Vagina (tissue), 2 donors: ENCODE results near the gene KIF1A. TPM values are rescaled to one million over a fixed set of nuclear protein-coding genes. Genes with fewer than 3 reads are reported as not detected.

Experiments used
- DNase-seq, 2 donors: peaks; one replicate each; pipeline ENCODE4 v3.0.0-alpha.2; 2017; ENCODE audit errors: extremely low spot score in 2 of 2
- H3K27ac ChIP-seq: fragments of 200-600 bp; sonication (generic); one replicate; pipeline ENCODE4 v1.5.1; 2019
- H3K27me3 ChIP-seq: fragments of 200-600 bp; sonication (generic); one replicate; pipeline ENCODE4 v1.5.1; 2019
- H3K36me3 ChIP-seq, 2 donors: fragments of 200-600 bp; sonication (generic); one replicate each; pipeline ENCODE4 v1.5.1; 2017 to 2019
- H3K4me1 ChIP-seq: fragments of 200-600 bp; sonication (generic); one replicate; pipeline ENCODE4 v1.5.1; 2019
- H3K4me3 ChIP-seq, 2 donors: fragments of 200-600 bp; sonication (generic); 1 replicate in 1 of 2; 2 replicates in 1 of 2; pipeline ENCODE4 v1.5.1; 2016 to 2019
- H3K9me3 ChIP-seq: fragments of 200-600 bp; sonication (generic); one replicate; pipeline ENCODE4 v1.5.1; 2019
- CTCF ChIP-seq, 3 experiments: fragments of 450-650 bp in 2 of 3; fragments of 200-600 bp in 1 of 3; sonication (generic) in 1 of 3; IDR thresholded peaks; one replicate each; pipeline ENCODE4 v1.5.1; 2017 to 2019; ENCODE audit warnings: antibody characterized with exemption in 3 of 3, mild to moderate bottlenecking in 2 of 3, moderate library complexity in 2 of 3
- POLR2A ChIP-seq, 2 donors: fragments of 450-650 bp; IDR thresholded peaks; one replicate each; pipeline ENCODE4 v1.6.1; 2017; ENCODE audit warnings: antibody characterized with exemption in 2 of 2, mild to moderate bottlenecking in 2 of 2, moderate library complexity in 2 of 2
- POLR2AphosphoS5 ChIP-seq, 2 donors: sonication (generic); formaldehyde crosslinking; IDR thresholded peaks; one replicate each; pipeline ENCODE4 v1.9.0; 2017; ENCODE audit warnings: antibody characterized with exemption in 2 of 2, mild to moderate bottlenecking in 2 of 2, low read depth in 1 of 2; ENCODE audit not compliant: insufficient read depth in 1 of 2
- intact Hi-C: fragments of 100-400 bp; cut with DNase I; formaldehyde crosslinking; loops from one replicate; pipeline ENCODE4 v1.15.1; 2023
- total RNA-seq: library from RNA; depleted of rRNA; stranded (reverse); fragments of >200 nt; gene quantifications from one replicate; pipeline ENCODE4 v1.2.3, GENCODE V29; 2016

KIF1A gene
- total RNA-seq, 1 donor from 2014 or later, result 6.1 TPM

- intact Hi-C loops, result no loop called here
- Histone ChIP-seq H3K4me3 (no peak overlapping the region), H3K36me3 (no peaks in the 10 kb centered on the region), H3K27me3 (no peaks in the 10 kb centered on the region), H3K27ac (no peak overlapping the region), H3K4me1 (no peaks in the 10 kb centered on the region), H3K9me3 (no peaks in the 10 kb centered on the region)
- no peak for DNase-seq
- no peak for TF ChIP-seq POLR2A (IDR thresholded peaks at IDR 0.05)
- no peak for TF ChIP-seq POLR2AphosphoS5 (IDR thresholded peaks at IDR 0.05; ENCODE audit: insufficient read depth in 1 of 2, low read depth in 1 of 2)
- no peak for TF ChIP-seq CTCF (IDR thresholded peaks at IDR 0.05)
These were observed 55.4 kb downstream of the KIF1A start for GRCh38 chr2:240764605-240765004.

DNA sequence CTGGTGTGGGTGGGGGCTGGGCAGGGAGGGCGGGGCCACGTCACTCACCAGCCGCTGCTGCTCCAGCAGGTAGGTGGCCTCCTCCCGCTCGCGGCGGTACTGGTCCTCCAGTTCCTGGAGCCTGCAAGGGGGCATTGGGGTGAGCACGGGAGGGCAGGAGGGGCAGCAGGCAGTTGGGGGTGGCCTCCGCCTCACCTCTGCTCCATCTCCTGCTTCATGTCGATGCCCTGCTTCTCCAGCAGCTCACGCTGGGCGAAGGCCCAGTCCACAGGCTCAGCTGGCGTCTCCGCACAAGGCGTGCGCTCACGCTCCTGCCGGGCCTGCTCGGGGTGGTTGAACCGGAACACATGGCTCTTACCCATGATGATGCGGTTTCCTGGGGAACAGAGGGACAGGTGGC, 57.0 kb downstream of the KIF1A start:
- no peaks in the 10 kb centered on the region for H3K27me3 ChIP-seq
- H3K36me3 ChIP-seq, result no peaks in the 10 kb centered on the region
- H3K4me3 ChIP-seq, result no peak overlapping the region
- intact Hi-C loops, result no loop called here
- H3K4me1 ChIP-seq, result no peaks in the 10 kb centered on the region
- no peak for TF ChIP-seq POLR2AphosphoS5 (IDR thresholded peaks at IDR 0.05; ENCODE audit: insufficient read depth in 1 of 2, low read depth in 1 of 2)
- TF ChIP-seq CTCF (IDR thresholded peaks at IDR 0.05), result no peak
- no peak for TF ChIP-seq POLR2A (IDR thresholded peaks at IDR 0.05)
- no peak overlapping the region for H3K27ac ChIP-seq
- no peak for DNase-seq
- H3K9me3 ChIP-seq, result no peaks in the 10 kb centered on the region

- Histone ChIP-seq H3K36me3 (no peaks in the 10 kb centered on the region), H3K4me1 (no peaks in the 10 kb centered on the region), H3K27me3 (no peaks in the 10 kb centered on the region), H3K27ac (no peak overlapping the region), H3K9me3 (no peaks in the 10 kb centered on the region), H3K4me3 (no peak overlapping the region)
- DNase-seq, result no peak
- TF ChIP-seq POLR2AphosphoS5 (IDR thresholded peaks at IDR 0.05; ENCODE audit: insufficient read depth in 1 of 2, low read depth in 1 of 2), result no peak
- no peak for TF ChIP-seq CTCF (IDR thresholded peaks at IDR 0.05)
- no peak for TF ChIP-seq POLR2A (IDR thresholded peaks at IDR 0.05)
- intact Hi-C loops, result no loop called here
These were observed 57.8 kb downstream of the KIF1A start for GRCh38 chr2:240762249-240762648.

DNA sequence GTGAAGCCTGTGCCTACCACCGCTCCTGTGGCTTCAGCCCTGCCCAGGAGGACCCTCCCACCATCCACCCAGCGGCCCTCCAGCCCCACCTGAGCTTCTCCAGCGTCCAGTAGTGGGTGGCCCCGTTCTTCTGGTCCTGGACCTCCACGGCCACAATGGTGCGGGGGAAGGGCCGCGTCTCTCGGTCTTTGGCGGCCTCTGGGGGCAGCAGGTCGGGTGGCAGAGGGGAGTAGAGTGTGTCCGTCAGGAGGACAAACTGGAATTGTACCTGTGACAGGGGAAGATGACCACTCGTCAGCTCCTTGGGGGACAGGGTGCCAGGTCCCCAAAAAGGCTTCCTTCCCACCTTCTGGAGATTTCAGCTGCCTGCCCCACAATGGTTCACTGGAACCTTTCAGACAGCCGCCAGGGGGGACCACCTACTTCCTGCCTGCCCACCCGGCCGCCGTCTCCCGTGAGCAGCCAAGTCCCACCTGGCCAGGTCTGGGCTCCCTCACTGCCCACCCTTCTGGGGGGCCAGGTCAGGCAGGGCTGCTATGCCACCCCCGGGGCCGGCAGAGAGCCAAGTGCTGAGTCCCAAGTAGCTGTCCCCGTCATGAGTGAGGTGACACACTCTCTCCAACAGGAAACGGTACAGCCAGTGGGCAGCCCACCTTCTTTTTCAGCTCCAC, 59.3 kb downstream of the KIF1A start:
- no peak for DNase-seq
- intact Hi-C loops, result no loop called here
- H3K27me3 ChIP-seq, result no peaks in the 10 kb centered on the region
- TF ChIP-seq CTCF (IDR thresholded peaks at IDR 0.05) (no peak), POLR2A (IDR thresholded peaks at IDR 0.05) (no peak), POLR2AphosphoS5 (IDR thresholded peaks at IDR 0.05; ENCODE audit: insufficient read depth in 1 of 2, low read depth in 1 of 2) (no peak)
- no peak overlapping the region for H3K4me3 ChIP-seq
- H3K27ac ChIP-seq, result no peak overlapping the region
- H3K4me1 ChIP-seq, result no peaks in the 10 kb centered on the region
- no peaks in the 10 kb centered on the region for H3K36me3 ChIP-seq
- no peaks in the 10 kb centered on the region for H3K9me3 ChIP-seq

DNA sequence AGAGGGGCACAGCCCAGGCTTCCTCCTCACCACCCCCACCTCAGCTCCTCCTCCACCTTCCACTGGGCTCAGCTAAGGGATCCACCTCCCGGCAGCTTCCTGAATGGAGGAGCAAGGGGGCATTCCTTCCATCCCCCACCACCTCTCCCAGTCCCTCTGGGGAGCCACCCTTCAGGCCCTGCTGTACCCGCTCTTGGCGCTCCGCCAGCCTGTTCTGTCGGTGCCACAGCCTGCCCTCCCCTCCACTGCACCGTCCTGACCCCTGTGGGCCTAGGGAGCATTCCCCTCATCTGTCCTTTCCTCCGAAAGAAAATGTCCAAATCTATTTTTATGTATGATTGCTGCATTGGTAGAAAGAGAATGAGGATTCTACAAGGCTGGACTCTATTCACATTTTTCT, 59.9 kb downstream of the KIF1A start:
- Histone ChIP-seq H3K4me3 (no peak overlapping the region), H3K9me3 (no peaks in the 10 kb centered on the region), H3K36me3 (no peaks in the 10 kb centered on the region), H3K27me3 (no peaks in the 10 kb centered on the region), H3K27ac (no peak overlapping the region), H3K4me1 (no peaks in the 10 kb centered on the region)
- no peak for TF ChIP-seq POLR2A (IDR thresholded peaks at IDR 0.05)
- TF ChIP-seq POLR2AphosphoS5 (IDR thresholded peaks at IDR 0.05; ENCODE audit: insufficient read depth in 1 of 2, low read depth in 1 of 2), result no peak
- TF ChIP-seq CTCF (IDR thresholded peaks at IDR 0.05), result no peak
- intact Hi-C loops, result no loop called here
- DNase-seq, result no peak
